GM23338 (cell line): ENCODE measurements around the gene VWA2.

Experiments used
- CTCF ChIP-seq, 2 experiments: fragments of 200-600 bp in 1 of 2; sonication (generic) in 1 of 2; conservative IDR thresholded peaks; 2 replicates each; pipeline versions ENCODE4 v1.5.1 to v1.6.1; 2016 to 2017; ENCODE audit warnings: antibody characterized with exemption in 2 of 2, low read depth in 2 of 2, mild to moderate bottlenecking in 2 of 2, moderate library complexity in 1 of 2
- EZH2 ChIP-seq: fragments of 200-600 bp; sonication (generic); IDR thresholded peaks from one replicate; pipeline ENCODE4 v1.8.0; 2017; ENCODE audit warnings: antibody characterized with exemption, mild to moderate bottlenecking, low read depth; ENCODE audit not compliant: unreplicated experiment
- POLR2AphosphoS5 ChIP-seq: IDR thresholded peaks from 2 replicates; pipeline ENCODE4 v1.6.1; 2016; ENCODE audit warnings: antibody characterized with exemption, low read depth
- REST ChIP-seq: IDR thresholded peaks from one replicate; pipeline ENCODE4 v1.6.1; 2018; ENCODE audit warnings: antibody characterized with exemption; ENCODE audit not compliant: unreplicated experiment

GRCh38 chr10:114215033-114215432 is 24.0 kb upstream of the VWA2 start:
- TF ChIP-seq CTCF (conservative IDR thresholded peaks at IDR 0.05; ENCODE audit: low read depth in 2 of 2) (no peak), EZH2 (no peak), POLR2AphosphoS5 (no peak), REST (no peak)
